ENCODE results near the gene RTN4R.

- TF ChIP-seq, protein P1, sequence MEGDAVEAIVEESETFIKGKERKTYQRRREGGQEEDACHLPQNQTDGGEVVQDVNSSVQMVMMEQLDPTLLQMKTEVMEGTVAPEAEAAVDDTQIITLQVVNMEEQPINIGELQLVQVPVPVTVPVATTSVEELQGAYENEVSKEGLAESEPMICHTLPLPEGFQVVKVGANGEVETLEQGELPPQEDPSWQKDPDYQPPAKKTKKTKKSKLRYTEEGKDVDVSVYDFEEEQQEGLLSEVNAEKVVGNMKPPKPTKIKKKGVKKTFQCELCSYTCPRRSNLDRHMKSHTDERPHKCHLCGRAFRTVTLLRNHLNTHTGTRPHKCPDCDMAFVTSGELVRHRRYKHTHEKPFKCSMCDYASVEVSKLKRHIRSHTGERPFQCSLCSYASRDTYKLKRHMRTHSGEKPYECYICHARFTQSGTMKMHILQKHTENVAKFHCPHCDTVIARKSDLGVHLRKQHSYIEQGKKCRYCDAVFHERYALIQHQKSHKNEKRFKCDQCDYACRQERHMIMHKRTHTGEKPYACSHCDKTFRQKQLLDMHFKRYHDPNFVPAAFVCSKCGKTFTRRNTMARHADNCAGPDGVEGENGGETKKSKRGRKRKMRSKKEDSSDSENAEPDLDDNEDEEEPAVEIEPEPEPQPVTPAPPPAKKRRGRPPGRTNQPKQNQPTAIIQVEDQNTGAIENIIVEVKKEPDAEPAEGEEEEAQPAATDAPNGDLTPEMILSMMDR (IDR thresholded peaks at IDR 0.05), result no peak
- no peak for TF ChIP-seq POLR2A (IDR thresholded peaks at IDR 0.05)
These were observed 30.1 kb upstream of the RTN4R start for GRCh38 chr22:20298110-20298802.

All from uterus (tissue), 2 donors.